Fibroblast of peridontal ligament (primary cell): Measurements from ENCODE around the gene RHOF.
"Not testable (repeated sequence)": the region's sequence is repeated elsewhere in the genome, so short reads cannot be mapped to it uniquely, and the experiment has no call there.

Experiments
- DNase-seq: peaks from one replicate; pipeline ENCODE4 v3.0.0-alpha.2; 2010; ENCODE audit errors: extremely low read depth

The RHOF gene

GRCh38 chr12:121793838-121794533 is 498 bp upstream of the RHOF start:
- DNase-seq: peak; percentile 86

GRCh38 chr12:121792607-121793439 is 665 bp downstream of the RHOF start:
- DNase-seq: no peak

GRCh38 chr12:121791671-121792551 is 1.6 kb downstream of the RHOF start:
- DNase-seq: no peak

- not testable (repeated sequence) for DNase-seq
Measured at GRCh38 chr12:121790785-121791184, 2.7 kb downstream of the RHOF start.

- no peak for DNase-seq
Measured at GRCh38 chr12:121789800-121790728, 3.4 kb downstream of the RHOF start.

GRCh38 chr12:121789233-121789781 is 4.2 kb downstream of the RHOF start:
- no peak for DNase-seq

- DNase-seq: no peak
Measured at GRCh38 chr12:121788176-121788818, 5.2 kb downstream of the RHOF start.

- DNase-seq: no peak
Measured at GRCh38 chr12:121787063-121788025, 6.1 kb downstream of the RHOF start.

GRCh38 chr12:121786440-121786825 is 7.1 kb downstream of the RHOF start:
- peak; percentile 77 for DNase-seq

GRCh38 chr12:121784460-121784859 is 9.0 kb downstream of the RHOF start:
- peak; percentile 90 for DNase-seq

GRCh38 chr12:121783766-121784165 is 9.7 kb downstream of the RHOF start:
- no peak for DNase-seq

GRCh38 chr12:121781998-121782979 is 11.2 kb downstream of the RHOF start:
- no peak for DNase-seq

GRCh38 chr12:121781484-121781997 is 11.9 kb downstream of the RHOF start:
- DNase-seq: peak; percentile 44

GRCh38 chr12:121780429-121780828 is 13.1 kb downstream of the RHOF start:
- DNase-seq: no peak

GRCh38 chr12:121779422-121779895 is 14.0 kb downstream of the RHOF start:
- DNase-seq: no peak

- no peak for DNase-seq
Measured at GRCh38 chr12:121778567-121779421, 14.7 kb downstream of the RHOF start.
